NCI-H82 treated with DMSO at 0.1 percent for 48 hours (cell line): ENCODE data around the gene VARS2.
A peak's percentile ranks its signal among the peaks of the same experiment; 100 is the strongest.
"Not testable (repeated sequence)": the region's sequence is repeated elsewhere in the genome, so short reads cannot be mapped to it uniquely, and the experiment has no call there.

Source experiments
- DNase-seq: peaks from one replicate; lab custom pipeline; 2025; ENCODE audit not compliant: unreplicated experiment; lab: John Stamatoyannopoulos, UW

The VARS2 gene

GRCh38 chr6:30898750-30899360, 15.2 kb upstream of the VARS2 start:
- no peak for DNase-seq

- no peak for DNase-seq
Observed at GRCh38 chr6:30900863-30901417, 13.1 kb upstream of the VARS2 start.

GRCh38 chr6:30901436-30901835, 12.6 kb upstream of the VARS2 start:
- no peak for DNase-seq

- DNase-seq, result not testable (repeated sequence)
Observed at GRCh38 chr6:30902196-30902595, 11.8 kb upstream of the VARS2 start.

GRCh38 chr6:30902709-30903108, 11.3 kb upstream of the VARS2 start:
- DNase-seq, result no peak

GRCh38 chr6:30903236-30903635, 10.8 kb upstream of the VARS2 start:
- DNase-seq, result no peak

GRCh38 chr6:30907290-30907757, 6.7 kb upstream of the VARS2 start:
- not testable (repeated sequence) for DNase-seq

GRCh38 chr6:30907758-30908591, 6.1 kb upstream of the VARS2 start, which contains the start of gene GTF2H4:
TSS of gene GTF2H4 (plus strand) at chr6:30908207.
- DNase-seq, result peak; percentile 98

- no peak for DNase-seq
Observed at GRCh38 chr6:30908700-30909099, 5.3 kb upstream of the VARS2 start.

- DNase-seq, result not testable (repeated sequence)
Observed at GRCh38 chr6:30910473-30910872, 3.6 kb upstream of the VARS2 start.

- DNase-seq, result no peak
Observed at GRCh38 chr6:30912746-30913520, 1.1 kb upstream of the VARS2 start.

GRCh38 chr6:30913721-30914075, 340 bp upstream of the VARS2 start:
- no peak for DNase-seq

- DNase-seq, result no peak
Observed at GRCh38 chr6:30914854-30915590, 984 bp downstream of the VARS2 start.

- DNase-seq, result peak; percentile 18
Observed at GRCh38 chr6:30915591-30915946, 1.5 kb downstream of the VARS2 start.

- DNase-seq, result no peak
Observed at GRCh38 chr6:30917041-30917440, 3.0 kb downstream of the VARS2 start.

- no peak for DNase-seq
Observed at GRCh38 chr6:30917487-30917886, 3.4 kb downstream of the VARS2 start.

- DNase-seq, result no peak
Observed at GRCh38 chr6:30918670-30919069, 4.6 kb downstream of the VARS2 start.

GRCh38 chr6:30922447-30922852, 8.4 kb downstream of the VARS2 start:
- DNase-seq, result no peak

GRCh38 chr6:30924040-30924627, 10.1 kb downstream of the VARS2 start:
- DNase-seq, result not testable (repeated sequence)

- DNase-seq, result no peak
Observed at GRCh38 chr6:30926644-30927043, 12.6 kb downstream of the VARS2 start.
